Bronchial epithelial cell (primary cell): ENCODE measurements around the gene CNFN. TPM values are rescaled to one million over a fixed set of nuclear protein-coding genes. Genes with fewer than 3 reads are reported as not detected.

ENCODE experiments used
- DNase-seq: peaks from one replicate; pipeline ENCODE4 v3.0.0-alpha.2; 2010; ENCODE audit warnings: low read depth
- FAIRE-seq: peaks from 2 replicates; lab custom pipeline; 2011; peaks lifted over from hg19 to GRCh38; lab: Jason Lieb, UNC
- H3K27me3 ChIP-seq: 2 replicates; pipeline ENCODE4 v1.5.1; 2011; ENCODE audit warnings: low read length; ENCODE audit not compliant: control insufficient read depth, insufficient read depth
- H3K36me3 ChIP-seq: 2 replicates; pipeline ENCODE4 v1.5.1; 2011; ENCODE audit warnings: low read length; ENCODE audit not compliant: control insufficient read depth, insufficient read depth
- H3K4me3 ChIP-seq: 2 replicates; pipeline ENCODE4 v1.5.1; 2011; ENCODE audit warnings: mild to moderate bottlenecking, low read depth, low read length, control low read depth
- total RNA-seq: library from RNA; depleted of rRNA; stranded (reverse); fragments of >200 nt; gene quantifications from 2 replicates; pipeline ENCODE4 v1.2.1, GENCODE V29; 2014
- TF ChIP-seq, protein P1 (sequence below): IDR thresholded peaks from 2 replicates; pipeline ENCODE4 v1.5.1; 2011; ENCODE audit warnings: mild to moderate bottlenecking, moderate library complexity, low read length, control low read depth, inconsistent platforms; ENCODE audit not compliant: insufficient read depth, severe bottlenecking

Gene CNFN
- total RNA-seq, 1 donor from 2014 or later: not detected

GRCh38 chr19:42422901-42423461 lies 32.9 kb upstream of the CNFN start:
- Histone ChIP-seq H3K4me3 (peak overlapping the region; percentile 59), H3K36me3 (no peaks in the 10 kb centered on the region), H3K27me3 (no peaks in the 10 kb centered on the region)
- no peak for FAIRE-seq
- TF ChIP-seq, protein P1, sequence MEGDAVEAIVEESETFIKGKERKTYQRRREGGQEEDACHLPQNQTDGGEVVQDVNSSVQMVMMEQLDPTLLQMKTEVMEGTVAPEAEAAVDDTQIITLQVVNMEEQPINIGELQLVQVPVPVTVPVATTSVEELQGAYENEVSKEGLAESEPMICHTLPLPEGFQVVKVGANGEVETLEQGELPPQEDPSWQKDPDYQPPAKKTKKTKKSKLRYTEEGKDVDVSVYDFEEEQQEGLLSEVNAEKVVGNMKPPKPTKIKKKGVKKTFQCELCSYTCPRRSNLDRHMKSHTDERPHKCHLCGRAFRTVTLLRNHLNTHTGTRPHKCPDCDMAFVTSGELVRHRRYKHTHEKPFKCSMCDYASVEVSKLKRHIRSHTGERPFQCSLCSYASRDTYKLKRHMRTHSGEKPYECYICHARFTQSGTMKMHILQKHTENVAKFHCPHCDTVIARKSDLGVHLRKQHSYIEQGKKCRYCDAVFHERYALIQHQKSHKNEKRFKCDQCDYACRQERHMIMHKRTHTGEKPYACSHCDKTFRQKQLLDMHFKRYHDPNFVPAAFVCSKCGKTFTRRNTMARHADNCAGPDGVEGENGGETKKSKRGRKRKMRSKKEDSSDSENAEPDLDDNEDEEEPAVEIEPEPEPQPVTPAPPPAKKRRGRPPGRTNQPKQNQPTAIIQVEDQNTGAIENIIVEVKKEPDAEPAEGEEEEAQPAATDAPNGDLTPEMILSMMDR: no peak
- peak; percentile 71 for DNase-seq

DNA sequence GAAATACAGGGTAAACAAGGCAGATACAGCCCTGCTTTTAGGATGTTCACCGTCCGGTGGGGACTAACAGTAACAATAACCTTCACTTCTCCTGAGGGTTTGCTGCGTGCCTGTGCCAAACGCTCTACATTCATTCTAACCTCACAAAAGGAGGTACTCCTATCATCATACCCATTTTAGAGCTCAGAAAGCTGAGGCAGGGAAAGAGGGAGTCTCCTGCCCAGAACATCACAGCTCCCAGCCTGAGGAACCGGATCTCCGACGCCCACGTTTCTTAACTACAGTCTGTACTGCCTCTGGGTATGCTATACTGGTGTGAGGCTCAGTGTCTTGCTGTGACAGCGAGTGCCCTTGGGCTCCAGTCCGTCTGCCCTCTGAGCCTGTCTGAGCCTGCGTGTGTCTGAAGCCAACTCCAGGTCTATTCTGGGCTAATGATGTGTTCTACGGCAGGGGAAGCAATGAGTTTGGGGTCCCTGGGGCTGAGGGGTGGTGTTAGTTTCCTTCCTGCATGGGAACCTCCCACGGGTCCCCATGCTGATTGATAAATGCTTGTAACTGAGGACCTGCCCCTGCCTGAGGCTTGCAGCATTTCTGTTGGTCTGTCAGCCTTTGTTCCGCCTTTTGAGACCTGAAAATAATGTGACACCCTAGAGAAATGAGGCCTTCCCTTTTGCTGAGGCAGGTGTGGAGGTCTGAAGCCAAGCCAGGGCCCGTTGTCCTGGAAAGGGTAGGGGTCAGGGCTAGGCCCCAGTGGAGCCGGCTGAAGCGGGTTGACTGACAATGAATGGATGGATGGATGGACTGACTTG lies 32.2 kb upstream of the CNFN start:
- DNase-seq: peak; percentile 56
- TF ChIP-seq, protein P1: no peak
- peak overlapping the region; percentile 59 for H3K4me3 ChIP-seq
- no peaks in the 10 kb centered on the region for H3K27me3 ChIP-seq
- FAIRE-seq: no peak
- no peaks in the 10 kb centered on the region for H3K36me3 ChIP-seq

DNA sequence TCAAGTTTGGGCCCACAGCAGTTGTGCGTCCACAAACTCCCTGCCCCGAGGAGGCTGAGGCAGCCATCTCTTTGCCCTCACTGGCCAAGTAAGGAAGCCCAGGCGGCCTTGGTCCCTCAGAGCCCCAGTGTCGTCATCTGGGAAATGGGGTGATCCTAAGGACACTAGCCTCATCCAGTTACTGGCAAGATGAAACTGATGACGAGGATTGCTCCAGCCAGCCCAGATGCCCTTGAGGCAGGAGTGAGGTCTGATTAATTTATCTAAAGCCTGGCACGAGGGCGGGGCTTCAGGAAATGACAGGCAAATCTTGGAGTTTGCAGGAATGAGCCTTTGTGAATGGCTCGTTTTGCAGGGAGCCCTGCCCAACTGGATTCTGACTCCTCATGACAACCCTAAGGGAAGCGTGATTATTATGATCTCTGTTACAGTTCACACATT lies 31.5 kb upstream of the CNFN start:
- peak; percentile 98 for DNase-seq
- TF ChIP-seq, protein P1: no peak
- H3K4me3 ChIP-seq: no peak overlapping the region
- no peaks in the 10 kb centered on the region for H3K27me3 ChIP-seq
- peak; percentile 80 for FAIRE-seq
- H3K36me3 ChIP-seq: no peaks in the 10 kb centered on the region

- Histone ChIP-seq H3K36me3 (no peaks in the 10 kb centered on the region), H3K27me3 (no peaks in the 10 kb centered on the region), H3K4me3 (no peak overlapping the region)
- DNase-seq: no peak
- TF ChIP-seq, protein P1: no peak
- FAIRE-seq: no peak
These were observed 31.0 kb upstream of the CNFN start for GRCh38 chr19:42421101-42421500.

DNA sequence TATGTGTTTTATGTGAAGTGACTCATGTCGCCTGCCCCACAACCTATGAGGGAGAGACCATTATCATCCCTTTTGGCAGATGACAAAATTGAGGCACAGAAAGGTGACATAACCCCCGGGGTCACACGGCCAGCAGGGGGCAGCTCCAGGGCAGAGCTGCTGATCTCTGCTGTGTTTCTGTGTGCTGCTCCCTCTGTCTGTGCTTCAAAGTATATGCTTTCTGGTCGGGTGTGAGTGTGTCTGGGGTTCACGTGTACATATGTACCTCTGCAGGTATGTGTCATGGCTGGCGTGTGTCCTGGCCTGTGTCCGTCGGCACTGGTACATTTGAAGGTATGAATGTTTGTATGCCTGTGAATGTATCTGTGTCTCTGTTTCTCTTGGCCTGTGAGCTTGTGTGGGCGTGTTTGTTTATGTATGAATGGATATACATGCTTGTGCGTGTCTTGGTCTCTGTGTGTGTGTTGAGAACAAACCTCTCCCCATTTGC lies 30.0 kb upstream of the CNFN start:
- no peaks in the 10 kb centered on the region for H3K27me3 ChIP-seq
- FAIRE-seq (peak; percentile 99), DNase-seq (peak; percentile 99)
- no peak overlapping the region for H3K4me3 ChIP-seq
- no peaks in the 10 kb centered on the region for H3K36me3 ChIP-seq
- TF ChIP-seq, protein P1: peak; percentile 87
